ENCODE results near the gene CADM2. TPM values are rescaled to one million over a fixed set of nuclear protein-coding genes. Genes with fewer than 3 reads are reported as not detected.

CADM2 gene
- total RNA-seq, 1 experiment from 2014 or later, result 10.9 TPM

- Histone ChIP-seq H4K5ac (ENCODE audit: insufficient read length, low read depth, low read length) (no peak overlapping the region), H2AFZ (ENCODE audit: low read length) (no peak overlapping the region), H3K9ac (ENCODE audit: extremely low read depth, insufficient read length, low read length) (peak overlapping the region; percentile 43), H3K56ac (ENCODE audit: insufficient read length, low read depth, low read length) (no peak overlapping the region), H3K23ac (ENCODE audit: insufficient read length, low read depth, low read length) (no peak overlapping the region), H2BK20ac (ENCODE audit: low read depth, low read length, poor library complexity, severe bottlenecking) (no peak overlapping the region), H2AK5ac (ENCODE audit: insufficient read length, low read length) (no peak overlapping the region), H2BK120ac (ENCODE audit: low read depth, low read length, poor library complexity, severe bottlenecking) (no peak overlapping the region), H4K20me1 (ENCODE audit: control insufficient read depth, insufficient read depth, insufficient read length) (no peaks in the 10 kb centered on the region), H2BK12ac (ENCODE audit: insufficient read length, low read depth, low read length) (no peak overlapping the region), H3K79me1 (ENCODE audit: insufficient read depth, low read depth, low read length, poor library complexity, severe bottlenecking) (no peaks in the 10 kb centered on the region), H3K27ac (ENCODE audit: insufficient read length, low read depth, low read length) (no peak overlapping the region), H4K8ac (replicated peaks; ENCODE audit: insufficient read length, low read depth, low read length) (no peak overlapping the region), H3T11ph (ENCODE audit: low read length) (no peak overlapping the region), H3K4me2 (ENCODE audit: insufficient read depth, insufficient read length, low read length) (peak overlapping the region; percentile 93), H4K91ac (ENCODE audit: insufficient read length, low read depth, low read length) (no peak overlapping the region), H2BK5ac (ENCODE audit: insufficient read length, low read length) (no peak overlapping the region), H3K23me2 (ENCODE audit: insufficient read length, low read depth, low read length, poor library complexity, severe bottlenecking) (peaks cover 22% of the 10 kb centered on the region), H3K14ac (ENCODE audit: insufficient read depth, low read length) (no peak overlapping the region; the same call in 1 of the 2 replicates), H3K4ac (ENCODE audit: low read depth, low read length) (no peak overlapping the region), H3K4me1 (ENCODE audit: insufficient read depth, low read length) (no peaks in the 10 kb centered on the region; the same call in 1 of the 2 replicates), H2BK15ac (ENCODE audit: low read depth, low read length) (no peak overlapping the region), H3K27me3 (ENCODE audit: insufficient read depth, low read length) (no peaks in the 10 kb centered on the region), H3K18ac (ENCODE audit: insufficient read length, low read depth, low read length) (no peak overlapping the region), H3K79me2 (ENCODE audit: insufficient read depth, low read length) (peaks cover 7% of the 10 kb centered on the region; the same call in 1 of the 2 replicates), H3K9me3 (ENCODE audit: control insufficient read depth, low read depth, low read length) (no peaks in the 10 kb centered on the region)
- no peak for TF ChIP-seq CTCF (conservative IDR thresholded peaks at IDR 0.05)
- peak overlapping the region in 2 of 3 experiments; percentile 14 to 16; a peak in 2 of 7 replicates for H3K27ac Mint-ChIP-seq
- no peaks in the 10 kb centered on the region; a peak in 2 of 5 replicates for H3K9me3 Mint-ChIP-seq
- no CpG with 5 or more reads among the region's 23 CpGs for WGBS (ENCODE audit: extremely low coverage, insufficient read length, low lambda C conversion rate)
- peaks cover 0 to 5% (median 0%) of the 10 kb centered on the region in 3 experiments; a peak in 3 of 7 replicates for H3K36me3 Mint-ChIP-seq (ENCODE audit: insufficient read depth in 1 of 3, low read depth in 3 of 3)
- no peak for DNase-seq
- H3K4me3 Mint-ChIP-seq, result peak overlapping the region; percentile 88 to 97
- H3K27me3 Mint-ChIP-seq (ENCODE audit: low read depth), result peaks cover 4% of the 10 kb centered on the region; the same call in 1 of the 2 replicates
- H3K4me1 Mint-ChIP-seq, result peaks cover 74% of the 10 kb centered on the region in 2 experiments
These were observed 2.9 kb downstream of the CADM2 start for GRCh38 chr3:84961521-84962255.

All from H9 (cell line).